ENCODE results near the gene IZUMO2. TPM values are rescaled to one million over a fixed set of nuclear protein-coding genes. Genes with fewer than 3 reads are reported as not detected.

Gene IZUMO2
- total and polyA plus RNA-seq, 12 donors, result not detected

DNA sequence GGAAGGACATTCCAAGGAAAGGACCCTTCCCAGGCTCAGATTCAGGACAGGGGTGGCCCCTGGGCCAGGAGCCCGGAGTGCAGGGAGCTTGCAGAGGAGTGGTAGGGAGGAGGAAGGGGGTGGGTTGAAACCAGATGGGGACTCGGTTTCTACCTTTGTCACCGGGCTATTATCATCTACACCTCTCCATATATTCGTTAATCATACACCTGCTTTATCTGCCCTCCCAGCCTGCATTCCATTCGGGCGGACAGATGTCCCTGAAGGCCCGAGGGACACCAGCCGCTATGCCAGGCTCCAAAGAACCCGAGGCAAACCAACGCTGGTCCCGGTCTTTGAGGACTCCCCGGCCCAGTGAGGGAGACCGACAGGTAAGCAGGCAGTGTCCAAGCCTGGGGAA lies 24.9 kb upstream of the IZUMO2 start:
- ATAC-seq, result no peak
- H3K27me3 ChIP-seq, result no peaks in the 10 kb centered on the region
- DNase-seq, result no peak
- no peak overlapping the region for H3K27ac ChIP-seq
- H3K4me1 ChIP-seq, result peaks cover 0 to 7% (median 0%) of the 10 kb centered on the region in 9 donors
- no peak overlapping the region for H3K4me3 ChIP-seq
- WGBS, 2 donors, result 79% methylated on average over 13 of the region's 13 CpGs
- H3K9me3 ChIP-seq, result no peaks in the 10 kb centered on the region
- intact Hi-C loops (cut with DNase I), result no loop called here
- H3K36me3 ChIP-seq, result no peaks in the 10 kb centered on the region
- TF ChIP-seq, protein P1, sequence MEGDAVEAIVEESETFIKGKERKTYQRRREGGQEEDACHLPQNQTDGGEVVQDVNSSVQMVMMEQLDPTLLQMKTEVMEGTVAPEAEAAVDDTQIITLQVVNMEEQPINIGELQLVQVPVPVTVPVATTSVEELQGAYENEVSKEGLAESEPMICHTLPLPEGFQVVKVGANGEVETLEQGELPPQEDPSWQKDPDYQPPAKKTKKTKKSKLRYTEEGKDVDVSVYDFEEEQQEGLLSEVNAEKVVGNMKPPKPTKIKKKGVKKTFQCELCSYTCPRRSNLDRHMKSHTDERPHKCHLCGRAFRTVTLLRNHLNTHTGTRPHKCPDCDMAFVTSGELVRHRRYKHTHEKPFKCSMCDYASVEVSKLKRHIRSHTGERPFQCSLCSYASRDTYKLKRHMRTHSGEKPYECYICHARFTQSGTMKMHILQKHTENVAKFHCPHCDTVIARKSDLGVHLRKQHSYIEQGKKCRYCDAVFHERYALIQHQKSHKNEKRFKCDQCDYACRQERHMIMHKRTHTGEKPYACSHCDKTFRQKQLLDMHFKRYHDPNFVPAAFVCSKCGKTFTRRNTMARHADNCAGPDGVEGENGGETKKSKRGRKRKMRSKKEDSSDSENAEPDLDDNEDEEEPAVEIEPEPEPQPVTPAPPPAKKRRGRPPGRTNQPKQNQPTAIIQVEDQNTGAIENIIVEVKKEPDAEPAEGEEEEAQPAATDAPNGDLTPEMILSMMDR (IDR thresholded peaks at IDR 0.05), result no peak

DNA sequence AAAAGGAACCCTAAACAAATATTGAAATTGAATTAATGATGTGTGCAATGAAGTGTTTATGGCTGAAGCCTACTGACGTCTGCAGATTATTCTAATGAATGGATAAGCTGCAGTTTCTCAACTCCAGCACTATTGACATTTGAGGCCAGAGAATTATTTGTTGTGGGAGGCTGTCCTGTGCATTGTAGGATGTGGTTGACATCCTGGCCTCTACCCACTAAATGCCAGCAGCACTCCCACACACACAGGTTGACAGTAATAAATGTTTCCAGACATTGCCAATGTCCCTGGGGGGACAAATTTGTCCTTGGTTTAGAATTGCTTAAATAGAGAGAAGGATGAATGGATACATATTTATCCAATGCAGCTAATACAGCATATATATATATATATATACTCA lies 21.1 kb upstream of the IZUMO2 start:
- TF ChIP-seq, protein P1 (IDR thresholded peaks at IDR 0.05), result no peak
- WGBS, 2 donors, result 42 to 47% methylated on average over 1 of the region's 1 CpG
- intact Hi-C loops (cut with DNase I), result no loop called here

DNA sequence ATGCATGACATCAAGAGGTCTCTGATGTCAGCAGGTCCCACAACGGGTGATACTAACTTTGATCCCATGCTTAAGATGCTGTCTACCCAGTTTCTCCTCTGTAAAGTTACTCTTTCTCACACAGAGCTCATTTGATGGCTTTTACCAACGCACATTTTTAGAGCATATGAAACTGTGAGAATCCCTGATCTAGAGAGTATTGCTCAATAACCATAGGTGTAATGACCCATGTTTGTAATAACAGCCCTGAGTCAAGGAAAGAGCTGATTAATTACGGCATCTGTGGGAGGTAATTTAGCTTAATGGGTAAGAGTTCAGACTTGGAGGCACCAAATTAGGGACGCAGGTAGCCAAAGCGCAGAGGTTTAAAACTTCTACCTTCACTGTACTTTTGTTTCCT lies 18.0 kb upstream of the IZUMO2 start:
- ATAC-seq (no peak), DNase-seq (no peak)
- Histone ChIP-seq H3K9me3 (peaks cover 0 to 5% (median 0%) of the 10 kb centered on the region in 11 donors), H3K27ac (no peak overlapping the region), H3K4me1 (no peaks in the 10 kb centered on the region), H3K4me3 (no peak overlapping the region), H3K27me3 (peaks cover 0 to 7% (median 4%) of the 10 kb centered on the region in 7 donors), H3K36me3 (no peaks in the 10 kb centered on the region)
- intact Hi-C loops (cut with DNase I), result no loop called here
- WGBS, 2 donors, result 80 to 85% methylated on average over 5 of the region's 5 CpGs
- TF ChIP-seq, protein P1 (IDR thresholded peaks at IDR 0.05), result no peak

More for the DNA sequence above, 21.1 kb upstream of the IZUMO2 start:
- Histone ChIP-seq H3K9me3 (peaks cover 0 to 5% (median 0%) of the 10 kb centered on the region in 11 donors), H3K36me3 (no peaks in the 10 kb centered on the region), H3K27ac (no peak overlapping the region), H3K27me3 (peaks cover 0 to 7% (median 4%) of the 10 kb centered on the region in 7 donors), H3K4me1 (no peaks in the 10 kb centered on the region), H3K4me3 (no peak overlapping the region)
- no peak for DNase-seq
- ATAC-seq, result no peak

- TF ChIP-seq, protein P1 (IDR thresholded peaks at IDR 0.05), result no peak
- ATAC-seq (no peak), DNase-seq (no peak)
- no peak overlapping the region for H3K27ac ChIP-seq
- H3K9me3 ChIP-seq, result peaks cover 0 to 7% (median 0%) of the 10 kb centered on the region in 11 donors
- intact Hi-C loops (cut with DNase I), result no loop called here
- no peak overlapping the region for H3K4me3 ChIP-seq
- H3K27me3 ChIP-seq, result peaks cover 0 to 7% (median 4%) of the 10 kb centered on the region in 7 donors
- no peaks in the 10 kb centered on the region for H3K4me1 ChIP-seq
- WGBS, 2 donors, result 54 to 60% methylated on average over 9 of the region's 9 CpGs
- no peaks in the 10 kb centered on the region for H3K36me3 ChIP-seq
Measured at GRCh38 chr19:50178859-50179537, 15.9 kb upstream of the IZUMO2 start.

Data from heart right ventricle (tissue), 16 donors.